WTC11 (cell line): ENCODE data around the gene SMCO2.

Experiments
- TF ChIP-seq, protein P1 (sequence below): fragments of 250-450 bp; sonication (Bioruptor Pico); conservative IDR thresholded peaks from 2 replicates; pipeline ENCODE4 v1.9.0; 2021; ENCODE audit warnings: mild to moderate bottlenecking
- TF ChIP-seq, protein P2 (sequence below): fragments of 200-600 bp; IDR thresholded peaks from 2 replicates; pipeline ENCODE4 v1.8.0; 2022; ENCODE audit warnings: antibody characterized with exemption

DNA sequence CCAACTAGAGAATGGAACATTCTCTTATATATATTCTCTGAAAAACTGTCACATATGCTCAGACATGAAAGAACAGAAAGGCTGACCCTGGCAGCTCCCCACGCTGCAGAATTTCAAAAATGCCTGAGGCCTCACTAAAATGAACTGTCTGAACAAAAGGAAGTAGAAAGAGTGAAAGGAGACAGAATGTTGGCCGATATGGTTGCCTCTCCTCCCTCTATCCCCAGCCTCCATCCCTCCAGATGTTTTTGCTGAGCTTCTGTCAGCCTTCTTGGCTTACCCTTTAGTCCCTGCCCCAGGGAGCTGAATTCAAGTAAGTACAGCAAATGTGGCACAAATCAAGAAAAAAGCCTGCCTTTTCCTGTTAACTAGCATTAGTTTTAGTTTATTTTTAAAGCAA lies 6.9 kb downstream of the SMCO2 start:
- TF ChIP-seq, protein P1, sequence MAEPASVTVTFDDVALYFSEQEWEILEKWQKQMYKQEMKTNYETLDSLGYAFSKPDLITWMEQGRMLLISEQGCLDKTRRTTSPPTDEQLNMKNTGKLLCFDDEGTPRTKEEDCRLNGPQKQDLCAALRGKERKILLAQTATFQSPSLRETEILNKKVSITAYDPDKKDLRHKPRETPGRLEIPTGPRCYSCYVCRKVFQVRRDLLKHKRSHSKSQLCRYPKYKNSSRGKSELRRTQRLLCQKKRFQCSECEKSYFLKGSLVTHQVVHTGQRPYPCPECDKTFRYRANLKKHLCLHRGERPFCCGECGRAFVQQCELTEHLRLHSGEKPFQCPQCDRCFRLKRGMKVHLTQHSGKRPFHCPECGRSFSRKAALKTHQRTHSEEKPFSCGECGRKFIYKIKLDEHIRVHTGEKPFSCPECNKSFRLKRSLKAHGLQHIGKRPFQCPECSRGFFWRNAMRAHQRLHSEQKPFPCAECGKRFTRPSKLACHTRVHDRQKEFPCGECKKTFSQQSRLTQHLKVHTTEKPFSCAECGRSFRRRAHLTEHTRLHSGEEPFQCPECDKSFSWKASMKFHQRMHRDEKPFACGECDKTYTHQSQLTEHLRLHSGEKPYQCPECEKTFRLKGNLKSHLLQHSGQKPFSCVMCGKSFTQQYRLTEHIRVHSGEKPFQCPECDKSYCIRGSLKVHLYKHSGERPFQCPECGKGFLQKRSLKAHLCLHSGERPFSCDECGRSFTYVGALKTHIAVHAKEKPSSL, result no peak
- TF ChIP-seq, protein P2, sequence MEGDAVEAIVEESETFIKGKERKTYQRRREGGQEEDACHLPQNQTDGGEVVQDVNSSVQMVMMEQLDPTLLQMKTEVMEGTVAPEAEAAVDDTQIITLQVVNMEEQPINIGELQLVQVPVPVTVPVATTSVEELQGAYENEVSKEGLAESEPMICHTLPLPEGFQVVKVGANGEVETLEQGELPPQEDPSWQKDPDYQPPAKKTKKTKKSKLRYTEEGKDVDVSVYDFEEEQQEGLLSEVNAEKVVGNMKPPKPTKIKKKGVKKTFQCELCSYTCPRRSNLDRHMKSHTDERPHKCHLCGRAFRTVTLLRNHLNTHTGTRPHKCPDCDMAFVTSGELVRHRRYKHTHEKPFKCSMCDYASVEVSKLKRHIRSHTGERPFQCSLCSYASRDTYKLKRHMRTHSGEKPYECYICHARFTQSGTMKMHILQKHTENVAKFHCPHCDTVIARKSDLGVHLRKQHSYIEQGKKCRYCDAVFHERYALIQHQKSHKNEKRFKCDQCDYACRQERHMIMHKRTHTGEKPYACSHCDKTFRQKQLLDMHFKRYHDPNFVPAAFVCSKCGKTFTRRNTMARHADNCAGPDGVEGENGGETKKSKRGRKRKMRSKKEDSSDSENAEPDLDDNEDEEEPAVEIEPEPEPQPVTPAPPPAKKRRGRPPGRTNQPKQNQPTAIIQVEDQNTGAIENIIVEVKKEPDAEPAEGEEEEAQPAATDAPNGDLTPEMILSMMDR, result no peak
